Body of pancreas (tissue), 4 donors: ENCODE results near the gene MYLK4. TPM values are rescaled to one million over a fixed set of nuclear protein-coding genes. Genes with fewer than 3 reads are reported as not detected.

Source experiments
- ATAC-seq: fragments of 150-250 bp; one replicate; pipeline ENCODE4 v1.9.1; 2016
- DNase-seq, 4 donors: peaks; one replicate each; pipeline ENCODE4 v3.0.0-alpha.2; 2019
- H3K27ac ChIP-seq, 4 donors: fragments of 200-600 bp; sonication (generic); 1 replicate in 3 of 4; 2 replicates in 1 of 4; pipeline versions ENCODE4 v1.5.1 to v1.6.1; 2016 to 2019; ENCODE audit warnings: mild to moderate bottlenecking in 1 of 4, mixed read lengths in 1 of 4, moderate library complexity in 1 of 4
- H3K27me3 ChIP-seq, 2 donors: fragments of 200-600 bp; sonication (generic); one replicate each; pipeline ENCODE4 v1.6.0; 2016; ENCODE audit warnings: mild to moderate bottlenecking in 1 of 2
- H3K36me3 ChIP-seq, 2 donors: fragments of 200-600 bp; sonication (generic); replicated peaks in 1 of 2; 2 replicates each; pipeline ENCODE4 v1.5.1; 2016; ENCODE audit warnings: low read depth in 2 of 2; ENCODE audit not compliant: insufficient read depth in 1 of 2
- H3K4me1 ChIP-seq: fragments of 200-600 bp; sonication (generic); one replicate; pipeline ENCODE4 v1.6.0; 2016
- H3K4me3 ChIP-seq, 2 donors: fragments of 200-600 bp; sonication (generic); 1 replicate in 1 of 2; 2 replicates in 1 of 2; pipeline ENCODE4 v1.5.1; 2016 to 2019
- H3K9me3 ChIP-seq, 3 donors: fragments of 200-600 bp; sonication (generic); 1 replicate in 2 of 3; 2 replicates in 1 of 3; pipeline ENCODE4 v1.5.1; 2016
- CTCF ChIP-seq, 7 experiments: fragments of 450-650 bp in 4 of 7; fragments of 200-600 bp in 3 of 7; sonication (generic) in 3 of 7; IDR thresholded peaks; one replicate each; pipeline ENCODE4 v1.5.1; 2016 to 2019; ENCODE audit warnings: antibody characterized with exemption in 7 of 7
- POLR2A ChIP-seq, 3 donors: fragments of 450-650 bp; IDR thresholded peaks; one replicate each; pipeline ENCODE4 v1.6.1; 2016; ENCODE audit warnings: antibody characterized with exemption in 3 of 3, mild to moderate bottlenecking in 2 of 3
- WGBS, 2 donors: methylation state at CpG; one replicate each; pipeline ENCODE4 v1.1.5; 2017; 5-methylcytosine and 5-hydroxymethylcytosine counted together
- intact Hi-C: fragments of 100-400 bp; cut with DNase I; formaldehyde crosslinking; loops from one replicate; pipeline ENCODE4 v1.15.1; 2023
- total RNA-seq, 2 donors: library from RNA; depleted of rRNA; stranded (reverse); fragments of >200 nt; gene quantifications; one replicate each; pipeline ENCODE4 v1.1.0, GENCODE V29; 2016

MYLK4 gene
- total RNA-seq, 2 donors from 2014 or later: 0.26 to 0.33 TPM

- Histone ChIP-seq H3K27ac (no peak overlapping the region), H3K36me3 (no peaks in the 10 kb centered on the region), H3K9me3 (no peaks in the 10 kb centered on the region), H3K4me3 (no peak overlapping the region), H3K27me3 (no peaks in the 10 kb centered on the region), H3K4me1 (peaks cover 36% of the 10 kb centered on the region)
- DNase-seq (no peak), ATAC-seq (no peak)
- no peak for TF ChIP-seq CTCF (IDR thresholded peaks at IDR 0.05)
- 63 to 90% methylated on average over 3 of the region's 3 CpGs for WGBS, 2 donors
- intact Hi-C loops: no loop called here
Measured at GRCh38 chr6:2773449-2773848, 22.7 kb upstream of the MYLK4 start.

GRCh38 chr6:2772840-2773239 lies 22.1 kb upstream of the MYLK4 start:
- no peaks in the 10 kb centered on the region for H3K27me3 ChIP-seq
- no peaks in the 10 kb centered on the region for H3K36me3 ChIP-seq
- intact Hi-C loops: no loop called here
- no peak overlapping the region for H3K4me3 ChIP-seq
- DNase-seq (no peak), ATAC-seq (no peak)
- WGBS, 2 donors: 58 to 61% methylated on average over 3 of the region's 3 CpGs
- no peak overlapping the region for H3K27ac ChIP-seq
- H3K4me1 ChIP-seq: peaks cover 42% of the 10 kb centered on the region
- TF ChIP-seq POLR2A (IDR thresholded peaks at IDR 0.05) (no peak), CTCF (IDR thresholded peaks at IDR 0.05) (no peak)
- H3K9me3 ChIP-seq: no peaks in the 10 kb centered on the region

- intact Hi-C loops: no loop called here
- ATAC-seq (no peak), DNase-seq (no peak)
- H3K27ac ChIP-seq: no peak overlapping the region
- TF ChIP-seq POLR2A (IDR thresholded peaks at IDR 0.05): no peak
- no peak overlapping the region for H3K4me3 ChIP-seq
- no peaks in the 10 kb centered on the region for H3K36me3 ChIP-seq
- no peaks in the 10 kb centered on the region for H3K9me3 ChIP-seq
- peaks cover 49% of the 10 kb centered on the region for H3K4me1 ChIP-seq
- WGBS, 2 donors: 85 to 94% methylated on average over 4 of the region's 4 CpGs
- H3K27me3 ChIP-seq: no peaks in the 10 kb centered on the region
Measured at GRCh38 chr6:2771079-2771478, 20.4 kb upstream of the MYLK4 start.

- no peak for TF ChIP-seq POLR2A (IDR thresholded peaks at IDR 0.05)
- TF ChIP-seq CTCF (IDR thresholded peaks at IDR 0.05): no peak
- DNase-seq (no peak), ATAC-seq (no peak)
- Histone ChIP-seq H3K27me3 (no peaks in the 10 kb centered on the region), H3K27ac (no peak overlapping the region), H3K4me1 (peaks cover 49% of the 10 kb centered on the region), H3K4me3 (no peak overlapping the region), H3K36me3 (no peaks in the 10 kb centered on the region), H3K9me3 (no peaks in the 10 kb centered on the region)
- intact Hi-C loops: no loop called here
- WGBS, 2 donors: 54 to 65% methylated on average over 13 of the region's 13 CpGs
Measured at GRCh38 chr6:2770171-2770570, 19.4 kb upstream of the MYLK4 start.

- Histone ChIP-seq H3K4me1 (peaks cover 54% of the 10 kb centered on the region), H3K4me3 (no peak overlapping the region), H3K36me3 (no peaks in the 10 kb centered on the region), H3K9me3 (no peaks in the 10 kb centered on the region), H3K27me3 (no peaks in the 10 kb centered on the region), H3K27ac (no peak overlapping the region)
- 32 to 37% methylated on average over 6 of the region's 6 CpGs for WGBS, 2 donors
- DNase-seq: no peak
- ATAC-seq: no peak
- intact Hi-C loops: no loop called here
- no peak for TF ChIP-seq CTCF (IDR thresholded peaks at IDR 0.05)
Measured at GRCh38 chr6:2768696-2769095, 18.0 kb upstream of the MYLK4 start.
